Adrenal gland (tissue), 5 donors: ENCODE measurements around the gene COLGALT1.

Experiments used
- POLR2A ChIP-seq, 2 donors: fragments of 450-650 bp; IDR thresholded peaks; one replicate each; pipeline ENCODE4 v1.6.1; 2017; ENCODE audit warnings: antibody characterized with exemption in 2 of 2, mild to moderate bottlenecking in 2 of 2, moderate library complexity in 1 of 2
- TF ChIP-seq, protein P1 (sequence below), 6 experiments: fragments of 450-650 bp in 4 of 6; fragments of 200-600 bp in 2 of 6; sonication (generic) in 1 of 6; IDR thresholded peaks; 1 replicate in 5 of 6; 2 replicates in 1 of 6; pipeline versions ENCODE4 v1.5.1 to v1.8.0; 2016 to 2021; ENCODE audit warnings: antibody characterized with exemption in 6 of 6, mild to moderate bottlenecking in 2 of 6, moderate library complexity in 1 of 6
- donor health status: DM: no; HTN: no; CAD: no.

DNA sequence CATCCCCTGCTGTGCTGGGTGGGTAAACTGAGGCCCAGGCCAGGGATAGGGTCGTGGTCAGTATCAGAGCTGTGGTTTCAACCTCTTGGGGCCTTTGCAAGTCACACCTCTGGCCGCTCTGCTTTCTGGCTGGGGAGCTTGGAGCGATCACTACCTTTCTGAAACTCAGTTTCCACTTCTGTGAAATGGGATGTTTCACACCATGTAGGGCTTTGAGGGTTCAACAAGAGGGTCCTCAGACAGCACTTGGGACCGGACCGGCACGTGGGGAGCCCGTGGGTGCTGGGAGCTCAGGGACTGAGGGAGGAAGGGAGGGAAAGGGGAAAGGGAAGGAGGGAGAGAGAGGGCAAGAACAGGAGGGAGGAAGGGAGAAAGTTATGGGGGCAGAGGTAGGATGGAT is 22.9 kb upstream of the COLGALT1 start:
- TF ChIP-seq, protein P1, sequence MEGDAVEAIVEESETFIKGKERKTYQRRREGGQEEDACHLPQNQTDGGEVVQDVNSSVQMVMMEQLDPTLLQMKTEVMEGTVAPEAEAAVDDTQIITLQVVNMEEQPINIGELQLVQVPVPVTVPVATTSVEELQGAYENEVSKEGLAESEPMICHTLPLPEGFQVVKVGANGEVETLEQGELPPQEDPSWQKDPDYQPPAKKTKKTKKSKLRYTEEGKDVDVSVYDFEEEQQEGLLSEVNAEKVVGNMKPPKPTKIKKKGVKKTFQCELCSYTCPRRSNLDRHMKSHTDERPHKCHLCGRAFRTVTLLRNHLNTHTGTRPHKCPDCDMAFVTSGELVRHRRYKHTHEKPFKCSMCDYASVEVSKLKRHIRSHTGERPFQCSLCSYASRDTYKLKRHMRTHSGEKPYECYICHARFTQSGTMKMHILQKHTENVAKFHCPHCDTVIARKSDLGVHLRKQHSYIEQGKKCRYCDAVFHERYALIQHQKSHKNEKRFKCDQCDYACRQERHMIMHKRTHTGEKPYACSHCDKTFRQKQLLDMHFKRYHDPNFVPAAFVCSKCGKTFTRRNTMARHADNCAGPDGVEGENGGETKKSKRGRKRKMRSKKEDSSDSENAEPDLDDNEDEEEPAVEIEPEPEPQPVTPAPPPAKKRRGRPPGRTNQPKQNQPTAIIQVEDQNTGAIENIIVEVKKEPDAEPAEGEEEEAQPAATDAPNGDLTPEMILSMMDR (IDR thresholded peaks at IDR 0.05) = no peak
- TF ChIP-seq POLR2A (IDR thresholded peaks at IDR 0.05) = no peak
